ENCODE measurements around the gene TSC22D4.
"Not testable (repeated sequence)": the region's sequence is repeated elsewhere in the genome, so short reads cannot be mapped to it uniquely, and the experiment has no call there.

Gene TSC22D4

GRCh38 chr7:100475549-100475948 is 3.5 kb downstream of the TSC22D4 start:
- DNase-seq = no peak

GRCh38 chr7:100472854-100473499 is 6.0 kb downstream of the TSC22D4 start:
- no peak for DNase-seq

- no peak for DNase-seq
Measured at GRCh38 chr7:100472121-100472851, 6.7 kb downstream of the TSC22D4 start.

- no peak for DNase-seq
Measured at GRCh38 chr7:100471021-100471420, 8.0 kb downstream of the TSC22D4 start.

GRCh38 chr7:100469227-100470044 is 9.6 kb downstream of the TSC22D4 start:
- peak; percentile 70 for DNase-seq

GRCh38 chr7:100467638-100468373 is 11.2 kb downstream of the TSC22D4 start:
- DNase-seq = no peak

- DNase-seq = no peak
Measured at GRCh38 chr7:100466653-100467605, 12.1 kb downstream of the TSC22D4 start.

GRCh38 chr7:100465702-100466311 is 13.2 kb downstream of the TSC22D4 start:
- peak; percentile 50 for DNase-seq

- no peak for DNase-seq
Measured at GRCh38 chr7:100465299-100465698, 13.7 kb downstream of the TSC22D4 start.

- DNase-seq = no peak
Measured at GRCh38 chr7:100464791-100465190, 14.2 kb downstream of the TSC22D4 start.

- no peak for DNase-seq
Measured at GRCh38 chr7:100464210-100464660, 14.8 kb downstream of the TSC22D4 start, which contains the start of gene SPACDR. SPACDR (minus strand) TSS chr7:100464260; CDS start chr7:100464025, 235 bp downstream.

- DNase-seq = no peak
Measured at GRCh38 chr7:100457033-100457432, 22.0 kb downstream of the TSC22D4 start.

- DNase-seq = no peak
Measured at GRCh38 chr7:100456562-100456961, 22.5 kb downstream of the TSC22D4 start.

GRCh38 chr7:100455206-100455605 is 23.8 kb downstream of the TSC22D4 start:
- no peak for DNase-seq

GRCh38 chr7:100453854-100454253 is 25.2 kb downstream of the TSC22D4 start:
- not testable (repeated sequence) for DNase-seq

- DNase-seq = no peak
Measured at GRCh38 chr7:100452513-100452912, 26.5 kb downstream of the TSC22D4 start.

- no peak for DNase-seq
Measured at GRCh38 chr7:100449190-100449795, 29.7 kb downstream of the TSC22D4 start.

GRCh38 chr7:100447363-100447762 is 31.7 kb downstream of the TSC22D4 start:
- not testable (repeated sequence) for DNase-seq

- DNase-seq = no peak
Measured at GRCh38 chr7:100446040-100446439, 33.0 kb downstream of the TSC22D4 start.
